NCI-H2107 (cell line): ENCODE measurements around the gene ARAP3.

Source experiments
- DNase-seq: peaks from one replicate; lab custom pipeline; 2025; lab: John Stamatoyannopoulos, UW

The ARAP3 gene

GRCh38 chr5:141703133-141703561, 21.1 kb upstream of the ARAP3 start:
- no peak for DNase-seq

- DNase-seq: no peak
Measured at GRCh38 chr5:141701360-141702119, 19.5 kb upstream of the ARAP3 start.

- DNase-seq: no peak
Measured at GRCh38 chr5:141697586-141697985, 15.6 kb upstream of the ARAP3 start.

GRCh38 chr5:141696431-141696830, 14.4 kb upstream of the ARAP3 start:
- DNase-seq: no peak

GRCh38 chr5:141695627-141696215, 13.7 kb upstream of the ARAP3 start:
- DNase-seq: no peak

GRCh38 chr5:141694479-141694878, 12.4 kb upstream of the ARAP3 start:
- peak; percentile 25 for DNase-seq

- no peak for DNase-seq
Measured at GRCh38 chr5:141692919-141693725, 11.1 kb upstream of the ARAP3 start.

- DNase-seq: no peak
Measured at GRCh38 chr5:141692533-141692888, 10.5 kb upstream of the ARAP3 start.

- DNase-seq: peak; percentile 15
Measured at GRCh38 chr5:141691867-141692532, 10.0 kb upstream of the ARAP3 start.

- no peak for DNase-seq
Measured at GRCh38 chr5:141691286-141691866, 9.3 kb upstream of the ARAP3 start.

- no peak for DNase-seq
Measured at GRCh38 chr5:141686648-141687416, 4.8 kb upstream of the ARAP3 start.

- no peak for DNase-seq
Measured at GRCh38 chr5:141685591-141685990, 3.6 kb upstream of the ARAP3 start.

GRCh38 chr5:141683596-141684141, 1.6 kb upstream of the ARAP3 start:
- no peak for DNase-seq

- DNase-seq: no peak
Measured at GRCh38 chr5:141681295-141681694, 735 bp downstream of the ARAP3 start.

- DNase-seq: no peak
Measured at GRCh38 chr5:141680751-141681201, 1.3 kb downstream of the ARAP3 start.

GRCh38 chr5:141680178-141680577, 1.9 kb downstream of the ARAP3 start:
- no peak for DNase-seq

GRCh38 chr5:141677415-141677814, 4.6 kb downstream of the ARAP3 start:
- no peak for DNase-seq

- DNase-seq: no peak
Measured at GRCh38 chr5:141675672-141676071, 6.4 kb downstream of the ARAP3 start.

- DNase-seq: no peak
Measured at GRCh38 chr5:141674747-141675146, 7.3 kb downstream of the ARAP3 start.

- DNase-seq: no peak
Measured at GRCh38 chr5:141672841-141673813, 8.9 kb downstream of the ARAP3 start.
